ENCODE measurements around the gene DMXL1.

GRCh38 chr5:119267958-119268386 is 197.1 kb downstream of the DMXL1 start:
- TF ChIP-seq, protein P1, sequence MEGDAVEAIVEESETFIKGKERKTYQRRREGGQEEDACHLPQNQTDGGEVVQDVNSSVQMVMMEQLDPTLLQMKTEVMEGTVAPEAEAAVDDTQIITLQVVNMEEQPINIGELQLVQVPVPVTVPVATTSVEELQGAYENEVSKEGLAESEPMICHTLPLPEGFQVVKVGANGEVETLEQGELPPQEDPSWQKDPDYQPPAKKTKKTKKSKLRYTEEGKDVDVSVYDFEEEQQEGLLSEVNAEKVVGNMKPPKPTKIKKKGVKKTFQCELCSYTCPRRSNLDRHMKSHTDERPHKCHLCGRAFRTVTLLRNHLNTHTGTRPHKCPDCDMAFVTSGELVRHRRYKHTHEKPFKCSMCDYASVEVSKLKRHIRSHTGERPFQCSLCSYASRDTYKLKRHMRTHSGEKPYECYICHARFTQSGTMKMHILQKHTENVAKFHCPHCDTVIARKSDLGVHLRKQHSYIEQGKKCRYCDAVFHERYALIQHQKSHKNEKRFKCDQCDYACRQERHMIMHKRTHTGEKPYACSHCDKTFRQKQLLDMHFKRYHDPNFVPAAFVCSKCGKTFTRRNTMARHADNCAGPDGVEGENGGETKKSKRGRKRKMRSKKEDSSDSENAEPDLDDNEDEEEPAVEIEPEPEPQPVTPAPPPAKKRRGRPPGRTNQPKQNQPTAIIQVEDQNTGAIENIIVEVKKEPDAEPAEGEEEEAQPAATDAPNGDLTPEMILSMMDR (conservative IDR thresholded peaks at IDR 0.05; ENCODE audit: low read depth, low read length), result no peak
- TF ChIP-seq EZH2 (IDR thresholded peaks at IDR 0.05; ENCODE audit: low read length, unreplicated experiment) (no peak), EZH2phosphoT487 (IDR thresholded peaks at IDR 0.05; ENCODE audit: borderline replicate concordance, low read length) (no peak)
